Measurements from ENCODE around the gene RNF150.

Gene RNF150

DNA sequence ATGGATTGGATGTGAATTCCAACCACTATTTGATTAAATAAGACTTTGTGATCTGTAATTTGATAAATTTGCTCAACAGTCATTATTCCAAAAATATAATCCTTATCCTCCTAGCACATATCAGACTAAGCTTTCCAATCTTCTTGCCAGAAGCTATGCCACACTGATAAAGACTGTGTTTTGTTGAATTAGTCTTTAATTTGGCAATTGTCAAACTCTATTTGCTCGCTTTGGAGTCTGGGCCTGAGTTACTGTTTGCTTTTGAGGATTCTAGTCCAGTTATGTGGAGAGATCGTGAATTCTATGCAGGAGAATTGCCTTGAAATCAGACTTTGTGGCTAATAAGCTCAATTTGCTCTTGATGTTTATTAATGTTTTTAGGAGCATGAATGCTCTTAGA, 10.9 kb upstream of the RNF150 start:
- DNase-seq (ENCODE audit: low read depth) = no peak
- no peak for TF ChIP-seq CTCF (IDR thresholded peaks at IDR 0.05; ENCODE audit: control insufficient read depth, insufficient read depth, low read depth, low read length, missing control alignments)
- H3K4me3 ChIP-seq (ENCODE audit: control insufficient read depth, low read depth, low read length) = no peak overlapping the region

- TF ChIP-seq CTCF (IDR thresholded peaks at IDR 0.05; ENCODE audit: control insufficient read depth, insufficient read depth, low read depth, low read length, missing control alignments) = no peak
- H3K4me3 ChIP-seq (ENCODE audit: control insufficient read depth, low read depth, low read length) = no peak overlapping the region
- no peak for DNase-seq (ENCODE audit: low read depth)
Observed at GRCh38 chr4:141142423-141142822, 9.2 kb upstream of the RNF150 start.

GRCh38 chr4:141140391-141141200, 7.3 kb upstream of the RNF150 start:
- H3K4me3 ChIP-seq (ENCODE audit: control insufficient read depth, low read depth, low read length) = no peak overlapping the region
- TF ChIP-seq CTCF (IDR thresholded peaks at IDR 0.05; ENCODE audit: control insufficient read depth, insufficient read depth, low read depth, low read length, missing control alignments) = no peak
- no peak for DNase-seq (ENCODE audit: low read depth)

DNA sequence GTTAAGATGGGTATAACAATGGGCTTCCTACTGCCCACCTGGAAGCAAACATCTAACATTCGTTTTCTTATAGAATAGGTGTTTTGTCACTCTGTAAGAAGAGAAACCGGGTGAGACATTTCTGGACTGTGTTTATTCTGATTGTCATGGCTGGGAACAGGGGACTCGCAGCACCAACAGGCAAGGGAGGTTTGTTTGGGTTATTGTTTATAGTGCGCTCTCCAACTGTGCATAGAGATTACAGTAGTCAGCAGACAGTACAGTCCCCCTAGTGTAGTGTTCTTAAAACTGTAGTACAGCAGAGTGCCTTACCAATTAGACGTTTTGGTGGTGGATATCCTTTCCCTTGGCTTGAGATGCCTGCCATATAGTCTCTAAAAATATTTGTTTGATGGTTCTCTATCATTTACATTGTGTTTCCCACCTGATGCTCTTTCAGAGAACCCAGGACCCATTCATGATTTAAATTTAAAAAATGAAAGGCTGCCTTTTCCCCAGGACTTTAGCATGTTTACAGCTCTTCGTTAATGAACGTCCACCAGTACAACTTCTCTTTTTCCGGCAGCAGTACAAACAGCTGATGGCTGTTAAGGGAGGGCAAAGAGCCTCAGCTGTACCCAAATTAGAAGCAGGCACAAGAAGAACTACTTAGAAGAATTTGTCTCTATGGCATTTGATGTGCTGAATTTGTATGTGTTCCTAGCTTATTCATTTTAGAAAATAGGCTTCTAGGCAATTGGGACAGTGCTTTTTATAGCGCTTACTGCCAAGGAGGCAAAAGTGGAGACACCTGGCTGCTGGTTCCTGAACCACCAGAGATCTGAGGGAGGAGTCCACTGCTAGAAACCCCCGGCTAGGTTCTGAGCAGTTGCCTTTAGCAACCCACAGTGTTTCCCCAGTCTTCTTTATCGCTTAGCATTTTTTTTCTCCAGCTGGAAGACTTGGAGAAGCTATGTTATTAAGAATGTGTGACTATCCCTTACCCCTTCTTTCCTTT, 1.0 kb upstream of the RNF150 start:
- no peak overlapping the region for H3K4me3 ChIP-seq (ENCODE audit: control insufficient read depth, low read depth, low read length)
- TF ChIP-seq CTCF (IDR thresholded peaks at IDR 0.05; ENCODE audit: control insufficient read depth, insufficient read depth, low read depth, low read length, missing control alignments) = peak; percentile 22
- no peak for DNase-seq (ENCODE audit: low read depth)

DNA sequence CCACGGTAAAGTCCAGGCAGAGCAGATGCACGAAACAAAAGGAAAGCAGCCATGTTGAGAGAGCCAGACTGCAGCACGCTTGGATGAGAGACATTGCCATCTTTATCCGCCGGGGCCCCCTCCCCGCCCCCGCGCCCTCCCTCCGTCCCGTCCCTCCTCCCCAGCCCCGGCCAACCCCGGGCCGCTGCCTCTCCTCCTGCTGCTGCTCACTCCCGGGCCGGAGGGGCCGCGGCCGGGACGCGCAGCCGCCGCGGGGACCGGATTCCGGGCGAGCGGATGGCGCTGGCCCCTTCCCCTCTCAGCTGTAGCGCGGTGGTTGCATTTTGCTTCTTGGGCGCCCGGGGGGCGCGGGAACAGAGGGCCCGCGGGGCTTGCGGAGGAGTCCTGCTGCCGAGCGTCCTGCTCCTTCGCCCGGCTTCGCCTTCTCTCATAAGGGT, 542 bp downstream of the RNF150 start:
- TF ChIP-seq CTCF (IDR thresholded peaks at IDR 0.05; ENCODE audit: control insufficient read depth, insufficient read depth, low read depth, low read length, missing control alignments) = no peak
- DNase-seq (ENCODE audit: low read depth) = no peak
- peak overlapping the region; percentile 92 for H3K4me3 ChIP-seq (ENCODE audit: control insufficient read depth, low read depth, low read length)

GRCh38 chr4:141132072-141132708, 1.1 kb downstream of the RNF150 start:
- peak overlapping the region; percentile 92 for H3K4me3 ChIP-seq (ENCODE audit: control insufficient read depth, low read depth, low read length)
- DNase-seq (ENCODE audit: low read depth) = no peak
- no peak for TF ChIP-seq CTCF (IDR thresholded peaks at IDR 0.05; ENCODE audit: control insufficient read depth, insufficient read depth, low read depth, low read length, missing control alignments)

Data from AG09309 (cell line).